ENCODE data around the gene ACSBG1. TPM values are rescaled to one million over a fixed set of nuclear protein-coding genes. Genes with fewer than 3 reads are reported as not detected.
A peak's percentile ranks its signal among the peaks of the same experiment; 100 is the strongest.

Gene ACSBG1
- total and polyA plus RNA-seq, 4 experiments from 2014 or later, result not detected

GRCh38 chr15:78148392-78149067, 85.8 kb downstream of the ACSBG1 start:
- Mint-ChIP-seq H3K27ac (peak overlapping the region; percentile 85 to 96 (median 93)), H3K4me3 (peak overlapping the region; percentile 87 to 99 (median 93)), H3K36me3 (peaks cover 0 to 16% of the 10 kb centered on the region in 2 donors), H3K4me1 (peaks cover 28 to 46% (median 38%) of the 10 kb centered on the region in 4 donors), H3K9me3 (peaks cover 0 to 3% (median 0%) of the 10 kb centered on the region in 8 donors), H3K27me3 (no peaks in the 10 kb centered on the region)
- H3K9me3 ChIP-seq (ENCODE audit: control insufficient read depth in 1 of 2, low read length in 2 of 2), result no peaks in the 10 kb centered on the region
- H3K4me3 ChIP-seq (ENCODE audit: low read length in 2 of 2), result peak overlapping the region; percentile 63 to 68
- H3K4me1 ChIP-seq (ENCODE audit: insufficient read depth, low read length), result peaks cover 26% of the 10 kb centered on the region
- DNase-seq, result no peak
- POLR2A ChIA-PET (ENCODE audit: partially characterized antibody), result interaction anchor here (0.6 to 3.3 kb wide), 14 partner anchors 12 to 724 kb away, joined by 3 to 32 read pairs (median 4); partner anchors contain the start of genes CIB2, DNAJA4, IREB2 and MORF4L1
- no peaks in the 10 kb centered on the region for H3K27me3 ChIP-seq (ENCODE audit: insufficient read depth, low read length)
- no peaks in the 10 kb centered on the region for H3K36me3 ChIP-seq (ENCODE audit: insufficient read depth, low read length)
- intact Hi-C loops (cut with micrococcal nuclease), result loop anchor here (1.0 kb wide), 2 partner anchors 17 to 392 kb away; partner anchors contain the start of genes CIB2 and PSMA4
- peak overlapping the region; percentile 74 for H3K27ac ChIP-seq (ENCODE audit: low read depth, low read length)
- CTCF ChIA-PET (ENCODE audit: partially characterized antibody), result interaction anchor here (0.7 to 1.9 kb wide), 6 partner anchors 14 to 182 kb away, joined by 3 to 10 read pairs (median 4); partner anchors contain the start of gene CIB2

- no peaks in the 10 kb centered on the region for H3K9me3 ChIP-seq (ENCODE audit: control insufficient read depth in 1 of 2, low read length in 2 of 2)
- H3K4me1 Mint-ChIP-seq, result peaks cover 20 to 37% (median 31%) of the 10 kb centered on the region in 4 donors
- no peaks in the 10 kb centered on the region for H3K27me3 Mint-ChIP-seq
- no peak for DNase-seq
- H3K27me3 ChIP-seq (ENCODE audit: insufficient read depth, low read length), result no peaks in the 10 kb centered on the region
- intact Hi-C loops (cut with micrococcal nuclease), result no loop called here
- POLR2A ChIA-PET (ENCODE audit: partially characterized antibody), result interaction anchor here (1.5 to 3.3 kb wide), 4 partner anchors 16 to 290 kb away, joined by 4 to 32 read pairs (median 7); partner anchors contain the start of genes CIB2, IREB2, SKIC8 and TBC1D2B
- no peak overlapping the region for H3K27ac ChIP-seq (ENCODE audit: low read depth, low read length)
- H3K9me3 Mint-ChIP-seq, result peaks cover 0 to 3% (median 0%) of the 10 kb centered on the region in 8 donors
- peak overlapping the region in 4 of 7 donors; percentile 59 to 90 (median 69) for H3K27ac Mint-ChIP-seq
- H3K36me3 ChIP-seq (ENCODE audit: insufficient read depth, low read length), result no peaks in the 10 kb centered on the region
- H3K36me3 Mint-ChIP-seq, result peaks cover 0 to 9% of the 10 kb centered on the region in 2 donors
- H3K4me3 Mint-ChIP-seq, result peak overlapping the region; percentile 3 to 94 (median 65)
- no peak overlapping the region for H3K4me3 ChIP-seq (ENCODE audit: low read length in 2 of 2)
- H3K4me1 ChIP-seq (ENCODE audit: insufficient read depth, low read length), result peaks cover 26% of the 10 kb centered on the region
- CTCF ChIA-PET (ENCODE audit: partially characterized antibody), result interaction anchor here (0.8 to 1.9 kb wide), 5 partner anchors 13 to 181 kb away, joined by 3 to 10 read pairs (median 5); partner anchors contain the start of gene CIB2
Observed at GRCh38 chr15:78147566-78147965, 86.8 kb downstream of the ACSBG1 start.

- Histone ChIP-seq H3K36me3 (ENCODE audit: insufficient read depth, low read length) (no peaks in the 10 kb centered on the region), H3K9me3 (ENCODE audit: control insufficient read depth in 1 of 2, low read length in 2 of 2) (no peaks in the 10 kb centered on the region), H3K4me1 (ENCODE audit: insufficient read depth, low read length) (peaks cover 26% of the 10 kb centered on the region), H3K4me3 (ENCODE audit: low read length in 2 of 2) (no peak overlapping the region), H3K27me3 (ENCODE audit: insufficient read depth, low read length) (no peaks in the 10 kb centered on the region), H3K27ac (ENCODE audit: low read depth, low read length) (no peak overlapping the region)
- no peak for DNase-seq
- Mint-ChIP-seq H3K4me1 (peaks cover 20 to 35% (median 30%) of the 10 kb centered on the region in 4 donors), H3K27me3 (no peaks in the 10 kb centered on the region), H3K9me3 (peaks cover 0 to 3% (median 0%) of the 10 kb centered on the region in 8 donors), H3K27ac (no peak overlapping the region), H3K4me3 (peak overlapping the region in 1 of 8 donors; percentile 64), H3K36me3 (peaks cover 4 to 8% of the 10 kb centered on the region in 2 donors)
- POLR2A ChIA-PET (ENCODE audit: partially characterized antibody), result interaction anchor here (1.8 kb wide), 1 partner anchor 69 kb away, joined by 4 read pairs; the partner anchor contains the start of gene TBC1D2B
- intact Hi-C loops (cut with micrococcal nuclease), result no loop called here
- CTCF ChIA-PET (ENCODE audit: partially characterized antibody), result interaction anchor here (1.9 kb wide), 1 partner anchor 15 kb away, joined by 9 read pairs; the partner anchor contains the start of gene CIB2
Observed at GRCh38 chr15:78146425-78147154, 87.8 kb downstream of the ACSBG1 start.

- Mint-ChIP-seq H3K36me3 (peaks cover 0 to 4% of the 10 kb centered on the region in 2 donors), H3K9me3 (no peaks in the 10 kb centered on the region), H3K4me3 (no peak overlapping the region), H3K27ac (peak overlapping the region in 1 of 7 donors; percentile 3), H3K27me3 (no peaks in the 10 kb centered on the region), H3K4me1 (peaks cover under 1 to 6% (median 2%) of the 10 kb centered on the region in 4 donors)
- H3K27ac ChIP-seq (ENCODE audit: low read depth, low read length), result no peak overlapping the region
- no peaks in the 10 kb centered on the region for H3K4me1 ChIP-seq (ENCODE audit: insufficient read depth, low read length)
- DNase-seq, result no peak
- ChIA-PET POLR2A (ENCODE audit: partially characterized antibody) (no interaction called here), CTCF (ENCODE audit: partially characterized antibody) (no interaction called here)
- no peaks in the 10 kb centered on the region for H3K27me3 ChIP-seq (ENCODE audit: insufficient read depth, low read length)
- H3K36me3 ChIP-seq (ENCODE audit: insufficient read depth, low read length), result no peaks in the 10 kb centered on the region
- intact Hi-C loops (cut with micrococcal nuclease), result no loop called here
- no peak overlapping the region for H3K4me3 ChIP-seq (ENCODE audit: low read length in 2 of 2)
- H3K9me3 ChIP-seq (ENCODE audit: control insufficient read depth in 1 of 2, low read length in 2 of 2), result no peaks in the 10 kb centered on the region
Observed at GRCh38 chr15:78142332-78142731, 92.0 kb downstream of the ACSBG1 start.

DNA sequence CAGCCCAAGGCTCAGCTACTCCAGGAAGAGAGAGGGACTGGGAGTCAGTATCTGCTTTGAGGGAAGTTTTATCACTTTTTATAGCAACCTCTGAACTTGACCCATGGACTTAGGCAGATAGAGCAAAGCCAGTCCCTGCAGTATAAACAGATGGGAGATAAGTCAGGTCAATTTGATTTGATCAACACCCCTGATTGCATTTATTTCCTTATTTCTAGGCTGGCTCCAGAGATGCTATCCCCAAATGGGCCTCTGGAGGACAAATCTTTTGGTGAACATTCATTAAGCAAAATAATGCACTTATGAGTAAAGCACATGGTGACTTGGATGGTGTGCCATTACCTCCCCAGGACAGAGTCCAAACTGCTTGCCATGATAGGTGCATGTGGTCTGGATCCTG, 94.1 kb downstream of the ACSBG1 start:
- H3K9me3 ChIP-seq (ENCODE audit: control insufficient read depth in 1 of 2, low read length in 2 of 2), result no peaks in the 10 kb centered on the region
- intact Hi-C loops (cut with micrococcal nuclease), result no loop called here
- DNase-seq, result no peak
- POLR2A ChIA-PET (ENCODE audit: partially characterized antibody), result interaction anchor here (0.7 to 1.6 kb wide), 2 partner anchors 9 to 10 kb away, joined by 3 to 6 read pairs; no protein-coding TSS in a partner anchor
- H3K4me1 ChIP-seq (ENCODE audit: insufficient read depth, low read length), result no peaks in the 10 kb centered on the region
- H3K4me1 Mint-ChIP-seq, result peaks cover 0 to 4% (median 1%) of the 10 kb centered on the region in 4 donors
- no peak overlapping the region for H3K4me3 Mint-ChIP-seq
- H3K9me3 Mint-ChIP-seq, result no peaks in the 10 kb centered on the region
- no peaks in the 10 kb centered on the region for H3K27me3 ChIP-seq (ENCODE audit: insufficient read depth, low read length)
- H3K36me3 Mint-ChIP-seq, result peaks cover 0 to 4% of the 10 kb centered on the region in 2 donors
- CTCF ChIA-PET (ENCODE audit: partially characterized antibody), result no interaction called here
- no peak overlapping the region for H3K4me3 ChIP-seq (ENCODE audit: low read length in 2 of 2)
- H3K27ac Mint-ChIP-seq, result no peak overlapping the region
- no peaks in the 10 kb centered on the region for H3K36me3 ChIP-seq (ENCODE audit: insufficient read depth, low read length)
- peaks cover 0 to 1% of the 10 kb centered on the region in 2 donors for H3K27me3 Mint-ChIP-seq
- H3K27ac ChIP-seq (ENCODE audit: low read depth, low read length), result no peak overlapping the region

- H3K4me1 ChIP-seq (ENCODE audit: insufficient read depth, low read length), result no peaks in the 10 kb centered on the region
- intact Hi-C loops (cut with micrococcal nuclease), result no loop called here
- Mint-ChIP-seq H3K4me1 (peaks cover 0 to 4% (median 1%) of the 10 kb centered on the region in 4 donors), H3K4me3 (no peak overlapping the region), H3K36me3 (peaks cover 0 to 4% of the 10 kb centered on the region in 2 donors), H3K9me3 (no peaks in the 10 kb centered on the region), H3K27ac (no peak overlapping the region), H3K27me3 (peaks cover 0 to 1% of the 10 kb centered on the region in 2 donors)
- no peak for DNase-seq
- POLR2A ChIA-PET (ENCODE audit: partially characterized antibody), result interaction anchor here (0.7 to 1.6 kb wide), 3 partner anchors 9 to 298 kb away, joined by 3 to 6 read pairs (median 4); partner anchors contain the start of gene IREB2
- H3K4me3 ChIP-seq (ENCODE audit: low read length in 2 of 2), result no peak overlapping the region
- no peak overlapping the region for H3K27ac ChIP-seq (ENCODE audit: low read depth, low read length)
- H3K9me3 ChIP-seq (ENCODE audit: control insufficient read depth in 1 of 2, low read length in 2 of 2), result no peaks in the 10 kb centered on the region
- H3K27me3 ChIP-seq (ENCODE audit: insufficient read depth, low read length), result no peaks in the 10 kb centered on the region
- no peaks in the 10 kb centered on the region for H3K36me3 ChIP-seq (ENCODE audit: insufficient read depth, low read length)
- CTCF ChIA-PET (ENCODE audit: partially characterized antibody), result interaction anchor here (1.2 kb wide), 1 partner anchor 100 kb away, joined by 7 read pairs; no protein-coding TSS in a partner anchor
Observed at GRCh38 chr15:78139578-78139977, 94.8 kb downstream of the ACSBG1 start.
